A673 (cell line): ENCODE measurements around the gene ACIN1. TPM values are rescaled to one million over a fixed set of nuclear protein-coding genes. Genes with fewer than 3 reads are reported as not detected.

Experiments
- BruUV-seq: library from RNA; stranded (reverse); fragments of 400-500 nt; replicated peaks from 2 replicates; lab custom pipeline; 2021; lab: Mats Ljungman, UMichigan
- CTCF ChIA-PET: fragments of 300-600 bp; sonication (Branson Sonifier 250); formaldehyde crosslinking; loops from one replicate; lab custom pipeline; 2022; ENCODE audit warnings: antibody characterized with exemption; lab: Charles Lee
- POLR2A ChIA-PET: fragments of 300-600 bp; sonication (Branson Sonifier 250); formaldehyde crosslinking; loops from one replicate; lab custom pipeline; 2022; ENCODE audit warnings: antibody characterized with exemption; ENCODE audit not compliant: low non-redundant PET; lab: Charles Lee
- DNase-seq: peaks from one replicate; pipeline ENCODE4 v3.0.0-alpha.2; 2015; ENCODE audit warnings: low spot score
- H3K27ac ChIP-seq: fragments of 200-600 bp; sonication (generic); 2 replicates; pipeline ENCODE4 v1.5.1; 2016; ENCODE audit warnings: mixed run types, low read depth, mild to moderate bottlenecking, mixed read lengths, antibody characterized with exemption, low read length; ENCODE audit not compliant: poor library complexity, severe bottlenecking
- H3K27me3 ChIP-seq: fragments of 200-600 bp; sonication (generic); replicated peaks from 2 replicates; pipeline ENCODE4 v1.6.1; 2017; ENCODE audit warnings: mixed run types, low read depth, mild to moderate bottlenecking, mixed read lengths, antibody characterized with exemption, low read length; ENCODE audit not compliant: insufficient read depth, poor library complexity
- H3K36me3 ChIP-seq: fragments of 200-600 bp; sonication (generic); 2 replicates; pipeline ENCODE4 v1.6.1; 2016; ENCODE audit warnings: mixed run types, mild to moderate bottlenecking, mixed read lengths, antibody characterized with exemption, low read length; ENCODE audit not compliant: insufficient read depth, poor library complexity, severe bottlenecking
- H3K4me1 ChIP-seq: fragments of 200-600 bp; sonication (generic); 2 replicates; pipeline ENCODE4 v1.6.1; 2017; ENCODE audit warnings: mixed run types, mild to moderate bottlenecking, mixed read lengths, antibody characterized with exemption, low read length; ENCODE audit not compliant: insufficient read depth, poor library complexity, severe bottlenecking
- H3K4me3 ChIP-seq: fragments of 200-600 bp; sonication (generic); 2 replicates; pipeline ENCODE4 v1.5.1; 2016; ENCODE audit warnings: low read depth, mixed run types, mild to moderate bottlenecking, mixed read lengths, low read length; ENCODE audit not compliant: poor library complexity, severe bottlenecking
- H3K9me3 ChIP-seq: fragments of 200-600 bp; sonication (generic); 2 replicates; pipeline ENCODE4 v1.6.1; 2016; ENCODE audit warnings: mixed run types, low read depth, mild to moderate bottlenecking, mixed read lengths, antibody characterized with exemption, low read length; ENCODE audit not compliant: poor library complexity, severe bottlenecking
- CTCF ChIP-seq: fragments of 300-800, 200-600 bp; sonication (generic); conservative IDR thresholded peaks from 2 replicates; pipeline ENCODE4 v1.5.1; 2017; ENCODE audit warnings: low read depth, mild to moderate bottlenecking, antibody characterized with exemption, low read length, moderate library complexity, mixed read lengths
- EZH2 ChIP-seq: fragments of 200-600 bp; sonication (generic); IDR thresholded peaks from 2 replicates; pipeline ENCODE4 v1.6.1; 2017; ENCODE audit warnings: borderline replicate concordance, low read depth, mild to moderate bottlenecking, mixed read lengths, antibody characterized with exemption, low read length; ENCODE audit not compliant: poor library complexity, severe bottlenecking
- intact Hi-C: fragments of 100-400 bp; cut with micrococcal nuclease; formaldehyde crosslinking; loops from one replicate; pipeline ENCODE4 v1.10.0; 2022; ENCODE audit not compliant: unreplicated experiment
- total RNA-seq: library from RNA; stranded (reverse); gene quantifications from 2 replicates; pipeline ENCODE4 v1.2.3, GENCODE V29; 2021

The ACIN1 gene
- total RNA-seq, 1 experiment from 2014 or later, result 339 TPM

- ChIA-PET POLR2A (no interaction called here), CTCF (interaction anchor here (0.6 to 10.7 kb wide), 3 partner anchors 61 to 194 kb away, joined by 6 to 134 read pairs (median 16); no protein-coding TSS in a partner anchor)
- no peak for DNase-seq
- H3K4me1 ChIP-seq, result peaks cover 19% of the 10 kb centered on the region
- H3K36me3 ChIP-seq, result peaks cover 40% of the 10 kb centered on the region
- intact Hi-C loops, result loop anchor here (5.0 to 10.0 kb wide), 2 partner anchors 500 to 668 kb away; no protein-coding TSS in a partner anchor
- no peak for TF ChIP-seq CTCF
- H3K27me3 ChIP-seq, result no peaks in the 10 kb centered on the region
- BruUV-seq, result no TSS peak
- H3K9me3 ChIP-seq, result no peaks in the 10 kb centered on the region
- H3K4me3 ChIP-seq, result no peak overlapping the region
- no peak overlapping the region for H3K27ac ChIP-seq
Observed at GRCh38 chr14:23055147-23055550, 39.8 kb downstream of the ACIN1 start.

- TF ChIP-seq EZH2 (no peak), CTCF (peak; percentile 58)
- CTCF ChIA-PET, result interaction anchor here (1.9 to 10.7 kb wide), 2 partner anchors 60 to 68 kb away, joined by 16 to 134 read pairs; no protein-coding TSS in a partner anchor
- DNase-seq, result peak; percentile 54
- no TSS peak for BruUV-seq
- POLR2A ChIA-PET, result interaction anchor here (0.5 kb wide), 1 partner anchor 27 kb away, joined by 3 read pairs; no protein-coding TSS in a partner anchor
- Histone ChIP-seq H3K4me3 (no peak overlapping the region), H3K27me3 (no peaks in the 10 kb centered on the region), H3K4me1 (peaks cover 19% of the 10 kb centered on the region), H3K36me3 (peaks cover 40% of the 10 kb centered on the region), H3K9me3 (no peaks in the 10 kb centered on the region), H3K27ac (no peak overlapping the region)
- intact Hi-C loops, result loop anchor here (1.0 to 10.0 kb wide), 3 partner anchors 60 to 499 kb away; no protein-coding TSS in a partner anchor
Observed at GRCh38 chr14:23054000-23054811, 40.7 kb downstream of the ACIN1 start.

GRCh38 chr14:23053426-23053825 is 41.5 kb downstream of the ACIN1 start:
- TF ChIP-seq CTCF (no peak), EZH2 (no peak)
- peaks cover 40% of the 10 kb centered on the region for H3K36me3 ChIP-seq
- H3K4me1 ChIP-seq, result peaks cover 18% of the 10 kb centered on the region
- no TSS peak for BruUV-seq
- no peak overlapping the region for H3K27ac ChIP-seq
- no peak overlapping the region for H3K4me3 ChIP-seq
- H3K9me3 ChIP-seq, result no peaks in the 10 kb centered on the region
- DNase-seq, result no peak
- CTCF ChIA-PET, result interaction anchor here (1.9 to 10.7 kb wide), 2 partner anchors 59 to 67 kb away, joined by 16 to 134 read pairs; no protein-coding TSS in a partner anchor
- intact Hi-C loops, result loop anchor here (10.0 kb wide), 1 partner anchor 499 kb away; no protein-coding TSS in a partner anchor
- POLR2A ChIA-PET, result interaction anchor here (0.5 to 0.6 kb wide), 2 partner anchors 26 to 182 kb away, joined by 3 to 5 read pairs; no protein-coding TSS in a partner anchor
- H3K27me3 ChIP-seq, result no peaks in the 10 kb centered on the region
